CD4-positive, alpha-beta T cell treated with Interferon alpha-2 for 1 hour (primary cell): Measurements from ENCODE around the gene SVIP.

ENCODE experiments used
- DNase-seq, 2 donors: peaks; one replicate each; pipeline ENCODE4 v3.0.0-alpha.2; 2020 to 2022

The SVIP gene

DNA sequence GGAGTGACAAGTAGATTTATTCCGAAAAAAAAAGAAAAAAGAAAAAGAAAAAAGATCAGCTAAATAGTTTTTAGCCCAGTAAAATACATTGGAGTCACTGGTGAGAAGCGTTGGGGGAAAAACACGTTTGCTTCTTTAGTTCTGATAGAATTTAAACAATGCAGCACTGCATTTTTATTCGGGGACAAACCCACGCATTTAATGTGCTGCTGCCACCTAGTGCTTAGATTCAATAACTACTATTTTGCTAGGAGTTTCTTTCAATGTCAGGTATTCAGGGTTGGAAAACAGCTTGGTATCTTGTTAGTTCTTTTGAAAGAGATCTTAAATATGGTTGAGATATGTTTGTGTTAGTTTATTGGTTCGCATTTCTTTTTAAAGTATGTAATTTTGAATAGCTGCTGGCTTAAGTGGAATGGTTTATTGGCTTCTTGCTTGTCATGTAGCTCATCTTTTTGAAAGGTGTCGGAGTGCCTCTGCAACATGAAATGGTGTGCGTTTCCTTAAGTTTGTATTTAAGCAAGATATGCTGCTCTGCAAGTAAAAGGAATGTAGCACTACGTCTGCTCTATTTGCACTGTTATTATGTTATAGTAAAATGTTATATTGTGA is 41.9 kb downstream of the SVIP start:
- peak in 1 of 2 donors; percentile 54 for DNase-seq

DNA sequence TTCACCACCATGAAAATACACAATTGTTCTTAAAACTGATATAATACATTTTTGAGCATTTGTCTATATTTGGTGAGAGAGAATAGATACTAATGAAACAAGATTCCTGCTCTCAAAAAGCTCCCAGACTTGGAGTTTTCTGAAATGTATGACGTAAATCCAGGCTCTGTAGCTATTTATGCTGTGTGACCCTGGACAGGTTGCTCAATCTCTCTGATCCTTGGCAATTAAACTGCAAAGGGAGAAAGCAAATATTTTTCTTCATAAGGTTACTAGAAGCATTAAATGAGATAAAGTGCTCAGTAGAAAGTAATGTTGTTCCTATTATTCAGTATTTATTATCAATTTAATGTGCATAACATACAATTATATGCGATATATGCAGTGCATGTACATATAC is 42.5 kb downstream of the SVIP start:
- DNase-seq = no peak

DNA sequence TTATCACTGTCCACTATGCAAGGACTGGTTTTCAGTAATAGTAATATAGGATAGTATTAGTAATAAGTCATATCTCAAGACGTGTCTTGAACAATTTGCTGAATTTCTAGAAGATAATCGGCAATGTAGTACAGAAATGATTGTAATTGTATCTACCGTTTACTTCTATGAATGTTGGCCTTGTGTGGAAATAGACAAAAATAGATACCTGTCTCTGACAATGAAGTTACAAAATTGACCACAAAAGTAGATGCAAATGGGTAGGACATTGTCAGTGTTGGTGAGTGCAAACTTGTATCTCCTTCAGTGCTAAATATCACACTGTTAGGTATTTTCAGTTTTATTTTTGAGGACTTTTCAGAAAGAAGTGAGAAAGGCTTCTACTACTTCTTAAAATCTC is 43.1 kb downstream of the SVIP start:
- DNase-seq = no peak

DNA sequence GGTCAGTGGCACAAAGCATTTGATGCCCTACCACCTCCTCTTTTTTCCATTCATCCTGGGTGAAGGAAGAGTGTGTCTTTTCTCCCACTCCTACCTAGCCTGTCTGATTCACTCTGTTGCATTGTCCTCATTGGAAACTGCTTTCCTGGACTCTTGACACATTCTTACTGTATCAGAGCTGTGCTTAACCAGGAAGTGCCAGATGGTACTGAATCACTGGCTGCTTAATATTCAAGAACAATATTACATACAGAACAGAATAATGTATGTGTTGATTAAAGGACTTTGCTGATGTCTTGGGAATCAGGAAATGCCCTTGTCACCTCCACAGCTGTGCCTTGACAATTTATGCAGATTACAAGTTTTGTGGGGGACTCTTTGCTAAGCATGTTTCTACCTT is 44.4 kb downstream of the SVIP start:
- no peak for DNase-seq

DNA sequence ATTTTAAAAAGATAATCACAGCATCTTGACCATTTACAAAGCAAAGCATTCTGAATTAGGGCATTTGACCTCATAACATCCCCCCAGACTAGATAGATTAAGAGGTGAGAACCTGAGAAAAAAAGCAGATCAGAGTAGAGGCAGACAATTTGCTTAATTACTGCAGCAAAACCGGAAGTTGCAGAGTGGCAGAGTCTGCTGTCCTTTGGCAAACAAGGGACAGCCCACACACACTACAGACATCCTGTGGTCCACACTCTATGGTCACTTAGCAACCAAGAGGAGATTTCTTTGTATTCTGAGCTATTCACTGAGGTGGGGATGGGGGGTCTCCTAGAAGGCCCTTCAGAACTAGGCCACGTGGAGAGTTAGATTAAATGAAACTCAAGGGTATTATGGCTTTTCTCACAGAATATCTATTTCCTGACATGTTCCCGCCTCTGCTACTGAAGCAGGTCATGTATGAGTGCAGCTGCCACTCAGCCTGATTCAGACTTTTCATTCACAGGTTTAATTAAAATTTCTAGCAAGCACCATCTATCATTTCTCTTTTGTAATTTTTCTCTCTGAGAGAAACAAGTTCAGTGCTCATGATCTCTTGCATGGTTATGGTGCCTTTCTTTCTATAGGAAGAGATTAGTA is 48.5 kb downstream of the SVIP start:
- DNase-seq = peak in 1 of 2 donors; percentile 4

DNA sequence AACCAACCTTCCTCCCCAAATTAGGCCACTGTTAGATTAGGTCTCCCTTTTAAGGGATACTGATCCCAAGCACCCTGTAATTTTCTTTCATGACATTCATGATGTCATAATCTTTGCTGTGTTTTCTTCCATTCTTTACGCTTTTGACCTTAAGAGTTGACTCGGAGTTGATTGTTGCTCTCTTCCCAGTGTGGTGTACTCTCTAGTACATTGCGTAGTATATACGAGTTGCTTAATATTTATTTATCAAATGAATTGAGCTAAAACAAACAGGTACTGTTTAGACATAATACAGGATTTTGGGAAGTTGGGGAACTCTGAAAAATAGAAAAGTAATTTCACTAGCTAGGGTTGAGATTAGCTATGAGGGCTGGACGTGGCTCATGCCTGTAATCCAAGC is 49.8 kb downstream of the SVIP start:
- no peak for DNase-seq

DNA sequence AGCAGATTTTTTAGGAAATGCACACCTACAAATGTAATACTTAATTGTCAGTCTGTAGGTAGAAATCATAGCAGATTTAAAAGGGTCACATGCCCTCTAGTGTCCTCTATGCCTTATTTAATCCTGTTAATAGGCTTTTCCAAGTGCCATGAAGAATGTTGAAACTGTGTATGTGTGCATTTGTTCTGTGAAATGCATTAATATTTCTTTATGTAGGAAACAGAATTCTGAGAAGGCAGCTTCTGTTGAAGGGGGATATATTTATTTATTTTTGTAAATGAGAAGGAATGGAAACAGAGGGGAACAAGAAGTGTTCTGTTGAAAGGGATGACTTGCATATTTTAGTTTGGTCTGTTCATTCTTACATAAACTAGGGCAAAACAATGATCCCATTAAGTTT is 51.0 kb downstream of the SVIP start:
- DNase-seq = no peak

DNA sequence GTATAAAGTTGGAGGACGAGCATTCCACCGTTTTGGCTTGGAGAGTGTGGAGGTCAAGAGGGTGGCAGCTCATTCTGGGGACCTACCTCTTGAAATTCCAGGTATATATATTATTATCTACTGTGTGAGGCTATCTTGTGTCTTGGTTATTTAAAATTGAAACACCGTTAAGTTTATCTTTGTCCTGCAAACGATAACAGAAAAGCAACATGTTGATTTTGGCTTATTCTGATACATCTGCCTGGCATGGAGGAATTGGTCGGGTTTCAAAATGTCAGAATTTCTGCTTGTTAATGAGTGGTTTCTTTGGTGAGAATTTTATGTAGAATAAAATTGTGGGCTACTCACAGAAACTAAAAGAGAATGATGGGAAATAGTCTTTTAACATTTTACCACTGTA is 54.4 kb downstream of the SVIP start:
- no peak for DNase-seq

DNA sequence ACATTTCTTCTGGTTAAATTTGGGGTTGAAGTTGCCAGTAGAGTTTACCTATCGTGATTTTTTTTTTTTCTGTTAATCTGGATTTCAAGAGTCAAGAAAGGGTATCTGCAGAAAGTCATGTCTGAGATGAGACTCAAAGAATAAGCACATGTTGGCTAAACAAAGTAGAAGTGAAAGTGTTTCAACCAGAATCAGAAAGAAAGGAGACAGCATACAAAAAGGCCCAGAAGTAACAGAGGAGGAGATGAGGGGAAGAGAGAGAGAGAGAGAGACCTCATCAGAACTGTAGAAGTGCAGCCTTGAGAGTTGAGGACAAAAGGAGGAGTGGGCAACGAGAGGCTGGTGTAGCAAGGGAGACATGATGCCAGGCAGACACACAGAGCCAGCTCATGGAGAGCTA is 54.9 kb downstream of the SVIP start:
- DNase-seq = no peak

DNA sequence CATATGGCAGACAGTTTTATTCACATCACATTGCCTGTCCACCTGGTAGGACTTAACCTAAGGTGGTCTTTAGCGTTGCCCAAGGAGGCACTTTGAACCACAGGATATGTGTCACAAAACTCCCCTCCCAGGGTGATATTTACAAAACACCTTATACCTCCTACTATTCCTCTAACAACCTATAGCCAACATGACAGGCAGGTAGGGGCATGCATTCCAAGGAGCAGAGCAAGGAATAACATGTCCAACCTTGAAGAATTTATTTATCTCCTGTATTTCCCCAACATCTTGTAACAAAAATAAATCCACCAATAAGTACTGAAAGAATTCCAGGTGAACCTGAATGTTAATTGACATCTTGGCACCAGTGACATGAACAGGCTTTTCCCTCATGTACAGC is 60.5 kb downstream of the SVIP start:
- DNase-seq = no peak
